NCI-H128 (cell line): ENCODE data around the gene RYR2.
"Not testable (repeated sequence)": the region's sequence is repeated elsewhere in the genome, so short reads cannot be mapped to it uniquely, and the experiment has no call there.

ENCODE experiments used
- DNase-seq: peaks from one replicate; lab custom pipeline; 2025; ENCODE audit not compliant: unreplicated experiment; lab: John Stamatoyannopoulos, UW

The RYR2 gene

GRCh38 chr1:237320890-237321289, 278.9 kb downstream of the RYR2 start:
- no peak for DNase-seq

GRCh38 chr1:237324226-237324625, 282.2 kb downstream of the RYR2 start:
- DNase-seq = no peak

- DNase-seq = no peak
Observed at GRCh38 chr1:237327061-237327460, 285.1 kb downstream of the RYR2 start.

GRCh38 chr1:237340892-237341291, 298.9 kb downstream of the RYR2 start:
- DNase-seq = no peak

GRCh38 chr1:237341391-237341790, 299.4 kb downstream of the RYR2 start:
- DNase-seq = no peak

GRCh38 chr1:237342730-237343129, 300.7 kb downstream of the RYR2 start:
- no peak for DNase-seq

- DNase-seq = no peak
Observed at GRCh38 chr1:237352747-237353146, 310.8 kb downstream of the RYR2 start.

- no peak for DNase-seq
Observed at GRCh38 chr1:237353918-237354317, 311.9 kb downstream of the RYR2 start.

GRCh38 chr1:237355022-237355421, 313.0 kb downstream of the RYR2 start:
- no peak for DNase-seq

- no peak for DNase-seq
Observed at GRCh38 chr1:237358555-237358954, 316.6 kb downstream of the RYR2 start.

- no peak for DNase-seq
Observed at GRCh38 chr1:237367758-237368157, 325.8 kb downstream of the RYR2 start.

- DNase-seq = not testable (repeated sequence)
Observed at GRCh38 chr1:237371477-237371876, 329.5 kb downstream of the RYR2 start.

- DNase-seq = no peak
Observed at GRCh38 chr1:237383791-237384190, 341.8 kb downstream of the RYR2 start.

GRCh38 chr1:237384213-237384612, 342.2 kb downstream of the RYR2 start:
- DNase-seq = no peak

GRCh38 chr1:237386362-237387143, 344.6 kb downstream of the RYR2 start:
- peak; percentile 1 for DNase-seq

GRCh38 chr1:237387144-237387505, 345.1 kb downstream of the RYR2 start:
- DNase-seq = no peak

GRCh38 chr1:237390823-237391222, 348.8 kb downstream of the RYR2 start:
- DNase-seq = no peak

GRCh38 chr1:237393632-237394031, 351.6 kb downstream of the RYR2 start:
- no peak for DNase-seq

- no peak for DNase-seq
Observed at GRCh38 chr1:237394281-237394680, 352.3 kb downstream of the RYR2 start.

- no peak for DNase-seq
Observed at GRCh38 chr1:237396426-237396825, 354.4 kb downstream of the RYR2 start.

- no peak for DNase-seq
Observed at GRCh38 chr1:237398751-237399150, 356.8 kb downstream of the RYR2 start.

GRCh38 chr1:237405912-237406311, 363.9 kb downstream of the RYR2 start:
- no peak for DNase-seq

- DNase-seq = no peak
Observed at GRCh38 chr1:237411621-237412020, 369.6 kb downstream of the RYR2 start.
